OCI-LY1 (cell line): Measurements from ENCODE around the gene SSBP3.

Experiments
- H2AFZ ChIP-seq: fragments of 200-600 bp; sonication (generic), shearing (Covaris generic); 2 replicates; pipeline ENCODE4 v1.6.0; 2014; ENCODE audit warnings: antibody characterized with exemption, mild to moderate bottlenecking, low read length
- H3F3A ChIP-seq: fragments of 200-600 bp; sonication (generic), shearing (Covaris generic); 2 replicates; pipeline ENCODE4 v1.6.0; 2014; ENCODE audit warnings: mild to moderate bottlenecking, antibody characterized with exemption, low read length, moderate library complexity; ENCODE audit not compliant: insufficient read depth
- H3K27ac ChIP-seq: fragments of 200-600 bp; sonication (generic); 2 replicates; pipeline ENCODE4 v1.5.1; 2014; ENCODE audit warnings: low read length, mixed run types, mild to moderate bottlenecking, low read depth; ENCODE audit not compliant: poor library complexity, severe bottlenecking
- H3K27me3 ChIP-seq: fragments of 200-600 bp; sonication (generic); 2 replicates; pipeline ENCODE4 v1.6.0; 2014; ENCODE audit warnings: antibody characterized with exemption, mild to moderate bottlenecking, low read length, moderate library complexity; ENCODE audit not compliant: insufficient read depth
- H3K36me3 ChIP-seq: fragments of 200-600 bp; sonication (generic); 2 replicates; pipeline ENCODE4 v1.6.1; 2014; ENCODE audit warnings: mild to moderate bottlenecking, antibody characterized with exemption, low read length, moderate library complexity, mixed read lengths; ENCODE audit not compliant: insufficient read depth
- H3K4me1 ChIP-seq: fragments of 200-600 bp; sonication (generic); 2 replicates; pipeline ENCODE4 v1.5.1; 2014; ENCODE audit warnings: mild to moderate bottlenecking, low read length, moderate library complexity; ENCODE audit not compliant: insufficient read depth, severe bottlenecking
- H3K4me2 ChIP-seq: fragments of 200-600 bp; sonication (generic), shearing (Covaris generic); 2 replicates; pipeline ENCODE4 v1.6.1; 2014; ENCODE audit warnings: low read length
- H3K4me3 ChIP-seq: fragments of 200-600 bp; sonication (generic); 2 replicates; pipeline ENCODE4 v1.5.1; 2014; ENCODE audit warnings: low read length, low read depth, mild to moderate bottlenecking, mixed read lengths; ENCODE audit not compliant: poor library complexity, severe bottlenecking
- H3K79me2 ChIP-seq: fragments of 200-600 bp; shearing (Covaris generic); 2 replicates; pipeline ENCODE4 v1.6.1; 2016; ENCODE audit warnings: mixed run types, low read length, mixed read lengths; ENCODE audit not compliant: insufficient read depth
- H3K9ac ChIP-seq: fragments of 200-600 bp; sonication (generic), shearing (Covaris generic); 2 replicates; pipeline ENCODE4 v1.6.1; 2014; ENCODE audit warnings: mild to moderate bottlenecking, low read length, mixed read lengths
- H3K9me2 ChIP-seq: fragments of 200-600 bp; sonication (generic), shearing (Covaris generic); 2 replicates; pipeline ENCODE4 v1.6.1; 2014; ENCODE audit warnings: low read depth, mild to moderate bottlenecking, low read length, mixed read lengths
- H3K9me3 ChIP-seq: fragments of 200-600 bp; shearing (Covaris generic); 2 replicates; pipeline ENCODE4 v1.6.1; 2014; ENCODE audit warnings: low read length, mixed read lengths
- H4K20me1 ChIP-seq: fragments of 200-600 bp; sonication (generic), shearing (Covaris generic); 2 replicates; pipeline ENCODE4 v1.6.0; 2016; ENCODE audit warnings: mild to moderate bottlenecking, low read length; ENCODE audit not compliant: insufficient read depth
- EZH2 ChIP-seq: fragments of 200-600 bp; sonication (generic), shearing (Covaris generic); IDR thresholded peaks from 2 replicates; pipeline ENCODE4 v1.8.0; 2017; ENCODE audit warnings: borderline replicate concordance, mixed run types, mild to moderate bottlenecking, antibody characterized with exemption, low read length, moderate library complexity, mixed read lengths
- TF ChIP-seq, protein P1 (sequence below): fragments of 200-600 bp; sonication (generic), shearing (Covaris generic); IDR thresholded peaks from 2 replicates; pipeline ENCODE4 v1.5.1; 2017; ENCODE audit warnings: mild to moderate bottlenecking, antibody characterized with exemption, low read length, moderate library complexity, mixed read lengths

The SSBP3 gene

DNA sequence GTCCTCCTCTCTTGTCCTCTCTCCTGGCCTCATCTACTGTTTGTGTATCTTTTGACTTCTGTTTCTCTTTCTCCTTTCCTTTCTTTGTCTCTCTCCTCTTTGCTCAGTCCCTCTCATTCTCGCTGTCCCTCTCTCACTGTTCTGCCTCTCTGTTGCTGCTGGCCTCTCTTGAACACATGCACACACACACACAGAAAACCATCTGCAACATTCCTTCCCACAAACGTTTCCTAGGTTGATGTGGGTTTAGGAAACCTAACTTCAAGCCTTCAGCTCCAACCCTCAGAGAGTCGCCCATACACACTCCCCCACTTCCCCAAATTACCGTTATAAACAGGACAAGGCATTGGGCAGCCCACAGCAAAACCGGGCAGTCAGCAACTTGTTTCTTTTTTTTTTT, 10.9 kb upstream of the SSBP3 start:
- Histone ChIP-seq H3K9ac (no peak overlapping the region), H3K4me3 (no peak overlapping the region), H3K27me3 (peaks cover 7% of the 10 kb centered on the region; the same call in 1 of the 2 replicates), H3K9me2 (no peaks in the 10 kb centered on the region), H3K9me3 (no peaks in the 10 kb centered on the region), H4K20me1 (no peaks in the 10 kb centered on the region), H3K27ac (no peak overlapping the region), H3K4me2 (no peak overlapping the region), H3K79me2 (no peaks in the 10 kb centered on the region), H3F3A (no peaks in the 10 kb centered on the region), H3K4me1 (no peaks in the 10 kb centered on the region), H2AFZ (no peak overlapping the region), H3K36me3 (no peaks in the 10 kb centered on the region)
- no peak for TF ChIP-seq EZH2

DNA sequence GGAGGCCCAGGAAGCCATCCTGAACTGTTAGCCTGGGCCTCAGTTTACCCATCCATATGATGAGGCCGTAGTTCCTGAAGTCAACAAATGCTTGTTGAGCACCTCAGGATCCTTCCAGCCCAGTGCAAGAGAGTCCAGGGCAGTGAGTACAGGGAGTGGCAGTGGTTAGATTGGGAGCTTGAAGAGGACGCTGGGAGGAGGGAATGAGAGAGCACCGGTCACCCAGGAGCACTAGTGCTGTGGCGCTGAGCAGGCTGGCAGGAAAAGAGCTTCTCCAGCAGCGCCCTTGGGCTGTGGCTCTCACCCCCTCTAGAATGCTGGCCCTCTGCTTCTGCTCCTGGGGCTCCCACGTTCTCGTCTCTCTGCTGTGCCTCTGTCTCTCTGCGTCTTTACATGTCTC, 10.2 kb upstream of the SSBP3 start:
- Histone ChIP-seq H3K36me3 (no peaks in the 10 kb centered on the region), H3K4me1 (no peaks in the 10 kb centered on the region), H3K27me3 (peaks cover 7% of the 10 kb centered on the region; the same call in 1 of the 2 replicates), H4K20me1 (no peaks in the 10 kb centered on the region), H3K4me2 (no peak overlapping the region), H3K9me2 (no peaks in the 10 kb centered on the region), H3F3A (no peaks in the 10 kb centered on the region), H3K4me3 (no peak overlapping the region), H2AFZ (no peak overlapping the region), H3K79me2 (no peaks in the 10 kb centered on the region), H3K9ac (no peak overlapping the region), H3K27ac (no peak overlapping the region), H3K9me3 (no peaks in the 10 kb centered on the region)
- TF ChIP-seq EZH2 = no peak
- TF ChIP-seq, protein P1, sequence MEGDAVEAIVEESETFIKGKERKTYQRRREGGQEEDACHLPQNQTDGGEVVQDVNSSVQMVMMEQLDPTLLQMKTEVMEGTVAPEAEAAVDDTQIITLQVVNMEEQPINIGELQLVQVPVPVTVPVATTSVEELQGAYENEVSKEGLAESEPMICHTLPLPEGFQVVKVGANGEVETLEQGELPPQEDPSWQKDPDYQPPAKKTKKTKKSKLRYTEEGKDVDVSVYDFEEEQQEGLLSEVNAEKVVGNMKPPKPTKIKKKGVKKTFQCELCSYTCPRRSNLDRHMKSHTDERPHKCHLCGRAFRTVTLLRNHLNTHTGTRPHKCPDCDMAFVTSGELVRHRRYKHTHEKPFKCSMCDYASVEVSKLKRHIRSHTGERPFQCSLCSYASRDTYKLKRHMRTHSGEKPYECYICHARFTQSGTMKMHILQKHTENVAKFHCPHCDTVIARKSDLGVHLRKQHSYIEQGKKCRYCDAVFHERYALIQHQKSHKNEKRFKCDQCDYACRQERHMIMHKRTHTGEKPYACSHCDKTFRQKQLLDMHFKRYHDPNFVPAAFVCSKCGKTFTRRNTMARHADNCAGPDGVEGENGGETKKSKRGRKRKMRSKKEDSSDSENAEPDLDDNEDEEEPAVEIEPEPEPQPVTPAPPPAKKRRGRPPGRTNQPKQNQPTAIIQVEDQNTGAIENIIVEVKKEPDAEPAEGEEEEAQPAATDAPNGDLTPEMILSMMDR = no peak

DNA sequence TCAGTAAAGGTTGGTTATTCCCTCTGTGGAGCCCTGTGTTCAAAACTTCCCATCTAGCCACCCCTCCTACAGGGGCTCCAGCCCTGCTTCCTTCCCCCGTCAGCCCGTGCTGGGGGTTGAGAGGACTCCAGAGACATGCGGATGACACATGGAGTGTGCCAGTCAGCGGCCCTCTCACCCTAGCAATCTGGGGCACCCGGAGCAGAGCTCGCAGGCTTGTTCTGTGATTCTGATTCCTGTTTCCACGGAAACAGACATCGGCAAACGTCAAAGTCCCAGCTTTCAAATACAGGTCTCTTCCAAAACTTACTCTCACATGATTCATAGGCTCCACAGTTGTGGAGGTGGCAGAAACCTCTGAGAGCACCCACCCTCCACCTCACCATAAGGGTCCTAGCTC, 9.8 kb upstream of the SSBP3 start:
- TF ChIP-seq, protein P1 = no peak
- TF ChIP-seq EZH2 = no peak
- H4K20me1 ChIP-seq = no peaks in the 10 kb centered on the region
- no peaks in the 10 kb centered on the region for H3K4me1 ChIP-seq
- H3K27me3 ChIP-seq = peaks cover 7% of the 10 kb centered on the region; the same call in 1 of the 2 replicates
- H2AFZ ChIP-seq = no peak overlapping the region
- no peaks in the 10 kb centered on the region for H3K79me2 ChIP-seq
- no peak overlapping the region for H3K4me2 ChIP-seq
- H3K9me3 ChIP-seq = no peaks in the 10 kb centered on the region
- H3F3A ChIP-seq = no peaks in the 10 kb centered on the region
- no peak overlapping the region for H3K9ac ChIP-seq
- H3K36me3 ChIP-seq = no peaks in the 10 kb centered on the region
- no peak overlapping the region for H3K27ac ChIP-seq
- H3K4me3 ChIP-seq = no peak overlapping the region
- no peaks in the 10 kb centered on the region for H3K9me2 ChIP-seq

DNA sequence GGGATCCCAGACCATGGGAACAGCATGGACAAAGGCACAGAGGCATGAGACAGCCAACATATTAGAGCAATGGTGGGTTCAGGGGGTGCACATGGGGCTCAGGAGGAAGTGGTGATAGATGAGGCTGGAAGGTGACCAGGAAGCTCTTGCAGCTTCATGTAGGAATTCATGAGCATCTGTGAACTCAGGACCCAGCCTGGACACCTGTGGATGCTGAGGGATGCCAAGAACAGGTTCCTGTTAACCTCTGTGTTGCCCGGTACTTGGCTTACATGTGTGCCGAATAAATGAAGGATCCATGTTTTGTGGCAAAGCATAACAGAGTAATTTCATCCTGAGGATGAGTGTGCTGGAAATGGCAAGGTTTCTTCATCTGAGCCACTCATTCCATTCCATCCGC, 9.3 kb upstream of the SSBP3 start:
- Histone ChIP-seq H3K27ac (no peak overlapping the region), H3K9me3 (no peaks in the 10 kb centered on the region), H3F3A (no peaks in the 10 kb centered on the region), H3K4me3 (no peak overlapping the region), H3K4me2 (no peak overlapping the region), H3K79me2 (no peaks in the 10 kb centered on the region), H2AFZ (no peak overlapping the region), H3K27me3 (peaks cover 7% of the 10 kb centered on the region; the same call in 1 of the 2 replicates), H3K9me2 (no peaks in the 10 kb centered on the region), H4K20me1 (no peaks in the 10 kb centered on the region), H3K4me1 (no peaks in the 10 kb centered on the region), H3K9ac (no peak overlapping the region), H3K36me3 (no peaks in the 10 kb centered on the region)
- TF ChIP-seq, protein P1 = no peak
- no peak for TF ChIP-seq EZH2
